ENCODE data around the gene KLB. TPM values are rescaled to one million over a fixed set of nuclear protein-coding genes. Genes with fewer than 3 reads are reported as not detected.

The KLB gene
- total RNA-seq, 1 donor: not detected

- Histone ChIP-seq H3K4me2 (ENCODE audit: insufficient read depth, low read length) (no peak overlapping the region), H4K20me1 (ENCODE audit: insufficient read depth, low read length) (no peaks in the 10 kb centered on the region), H3K27ac (ENCODE audit: low read depth, low read length) (no peak overlapping the region), H3K27me3 (ENCODE audit: insufficient read depth, low read length) (no peaks in the 10 kb centered on the region), H3K36me3 (ENCODE audit: insufficient read depth, low read length) (peaks cover 3% of the 10 kb centered on the region), H2AFZ (ENCODE audit: low read length) (no peak overlapping the region), H3K9me3 (ENCODE audit: low read depth, low read length) (no peaks in the 10 kb centered on the region), H3K4me3 (ENCODE audit: insufficient read depth, low read length) (no peak overlapping the region), H3K4me1 (ENCODE audit: insufficient read depth, low read length) (peaks cover 15% of the 10 kb centered on the region), H3K79me2 (ENCODE audit: insufficient read depth, low read length) (no peaks in the 10 kb centered on the region)
- no peak for DNase-seq (ENCODE audit: insufficient read length, low spot score, missing footprints)
- no peak for TF ChIP-seq CTCF (IDR thresholded peaks at IDR 0.05; ENCODE audit: extremely low read depth, low read depth, low read length)
Measured at GRCh38 chr4:39480251-39480650, 73.5 kb downstream of the KLB start.

GRCh38 chr4:39480902-39481695 is 74.4 kb downstream of the KLB start:
- no peaks in the 10 kb centered on the region for H3K9me3 ChIP-seq (ENCODE audit: low read depth, low read length)
- no peaks in the 10 kb centered on the region for H4K20me1 ChIP-seq (ENCODE audit: insufficient read depth, low read length)
- H3K4me2 ChIP-seq (ENCODE audit: insufficient read depth, low read length): no peak overlapping the region
- H3K36me3 ChIP-seq (ENCODE audit: insufficient read depth, low read length): peaks cover 3% of the 10 kb centered on the region
- no peak for DNase-seq (ENCODE audit: insufficient read length, low spot score, missing footprints)
- no peaks in the 10 kb centered on the region for H3K27me3 ChIP-seq (ENCODE audit: insufficient read depth, low read length)
- H3K4me1 ChIP-seq (ENCODE audit: insufficient read depth, low read length): peaks cover 10% of the 10 kb centered on the region
- H2AFZ ChIP-seq (ENCODE audit: low read length): no peak overlapping the region
- no peak overlapping the region for H3K4me3 ChIP-seq (ENCODE audit: insufficient read depth, low read length)
- H3K27ac ChIP-seq (ENCODE audit: low read depth, low read length): no peak overlapping the region
- TF ChIP-seq CTCF (IDR thresholded peaks at IDR 0.05; ENCODE audit: extremely low read depth, low read depth, low read length): no peak
- H3K79me2 ChIP-seq (ENCODE audit: insufficient read depth, low read length): no peaks in the 10 kb centered on the region

- Histone ChIP-seq H3K9me3 (ENCODE audit: low read depth, low read length) (no peaks in the 10 kb centered on the region), H3K4me3 (ENCODE audit: insufficient read depth, low read length) (no peak overlapping the region), H3K27me3 (ENCODE audit: insufficient read depth, low read length) (no peaks in the 10 kb centered on the region), H3K4me2 (ENCODE audit: insufficient read depth, low read length) (no peak overlapping the region), H3K4me1 (ENCODE audit: insufficient read depth, low read length) (no peaks in the 10 kb centered on the region), H2AFZ (ENCODE audit: low read length) (no peak overlapping the region), H3K27ac (ENCODE audit: low read depth, low read length) (no peak overlapping the region), H4K20me1 (ENCODE audit: insufficient read depth, low read length) (no peaks in the 10 kb centered on the region), H3K79me2 (ENCODE audit: insufficient read depth, low read length) (no peaks in the 10 kb centered on the region), H3K36me3 (ENCODE audit: insufficient read depth, low read length) (no peaks in the 10 kb centered on the region)
- TF ChIP-seq CTCF (IDR thresholded peaks at IDR 0.05; ENCODE audit: extremely low read depth, low read depth, low read length): no peak
- DNase-seq (ENCODE audit: insufficient read length, low spot score, missing footprints): no peak
Measured at GRCh38 chr4:39484582-39485272, 78.0 kb downstream of the KLB start.

- TF ChIP-seq CTCF (IDR thresholded peaks at IDR 0.05; ENCODE audit: extremely low read depth, low read depth, low read length): no peak
- H3K27ac ChIP-seq (ENCODE audit: low read depth, low read length): no peak overlapping the region
- no peaks in the 10 kb centered on the region for H4K20me1 ChIP-seq (ENCODE audit: insufficient read depth, low read length)
- H3K4me2 ChIP-seq (ENCODE audit: insufficient read depth, low read length): no peak overlapping the region
- H3K27me3 ChIP-seq (ENCODE audit: insufficient read depth, low read length): no peaks in the 10 kb centered on the region
- no peak overlapping the region for H3K4me3 ChIP-seq (ENCODE audit: insufficient read depth, low read length)
- H3K79me2 ChIP-seq (ENCODE audit: insufficient read depth, low read length): no peaks in the 10 kb centered on the region
- no peak for DNase-seq (ENCODE audit: insufficient read length, low spot score, missing footprints)
- no peak overlapping the region for H2AFZ ChIP-seq (ENCODE audit: low read length)
- H3K9me3 ChIP-seq (ENCODE audit: low read depth, low read length): no peaks in the 10 kb centered on the region
- no peaks in the 10 kb centered on the region for H3K4me1 ChIP-seq (ENCODE audit: insufficient read depth, low read length)
- no peaks in the 10 kb centered on the region for H3K36me3 ChIP-seq (ENCODE audit: insufficient read depth, low read length)
Measured at GRCh38 chr4:39486221-39486804, 79.6 kb downstream of the KLB start.
